Activated CD8-positive, alpha-beta T cell treated with anti-CD3 and anti-CD28 coated beads for 36 hours (primary cell): ENCODE data around the gene CYP1B1. TPM values are rescaled to one million over a fixed set of nuclear protein-coding genes. Genes with fewer than 3 reads are reported as not detected.

Experiments
- ATAC-seq: fragments of 200-7000 bp; cut with Tn5 transposase; one replicate; pipeline ENCODE4 v1.10.0; 2021; ENCODE audit warnings: mild to moderate bottlenecking, moderate library complexity
- CTCF ChIA-PET: fragments of 350-600 bp; sonication (Branson Sonifier 250); formaldehyde crosslinking; loops from one replicate; lab custom pipeline; 2021; ENCODE audit warnings: antibody characterized with exemption; lab: Charles Lee
- POLR2A ChIA-PET: fragments of 350-600 bp; sonication (Branson Sonifier 250); formaldehyde crosslinking; loops from one replicate; lab custom pipeline; 2021; ENCODE audit warnings: antibody characterized with exemption; lab: Charles Lee
- DNase-seq: peaks from one replicate; pipeline ENCODE4 v3.0.0-alpha.2; 2020
- H3K27ac Mint-ChIP-seq: one replicate; pipeline ENCODE4 v1.8.0; 2021; ENCODE audit warnings: mild to moderate bottlenecking, mixed read lengths
- H3K27me3 Mint-ChIP-seq: one replicate; pipeline ENCODE4 v1.8.0; 2021; ENCODE audit warnings: mixed read lengths
- H3K36me3 Mint-ChIP-seq: one replicate; pipeline ENCODE4 v1.8.0; 2021; ENCODE audit warnings: low read depth, mixed read lengths
- H3K4me1 Mint-ChIP-seq: one replicate; pipeline ENCODE4 v1.8.0; 2021; ENCODE audit warnings: low read depth, mixed read lengths
- H3K4me3 Mint-ChIP-seq: one replicate; pipeline ENCODE4 v1.8.0; 2021; ENCODE audit warnings: mild to moderate bottlenecking, moderate library complexity, mixed read lengths
- H3K9me3 Mint-ChIP-seq: one replicate; pipeline ENCODE4 v1.8.0; 2021; ENCODE audit warnings: mixed read lengths
- intact Hi-C: fragments of 100-400 bp; cut with micrococcal nuclease; formaldehyde crosslinking; loops from one replicate; pipeline ENCODE4 v1.10.0; 2022
- total RNA-seq, 2 experiments: library from RNA; stranded (reverse); gene quantifications; one replicate each; pipeline ENCODE4 v1.2.3, GENCODE V29; 2021
- TF ChIP-seq, protein P1 (sequence below): fragments of 200-600 bp; IDR thresholded peaks from one replicate; pipeline ENCODE4 v1.8.0; 2022; ENCODE audit warnings: antibody characterized with exemption, mild to moderate bottlenecking

Gene CYP1B1
- total RNA-seq, 2 experiments from 2014 or later = 2.2 to 3.6 TPM

DNA sequence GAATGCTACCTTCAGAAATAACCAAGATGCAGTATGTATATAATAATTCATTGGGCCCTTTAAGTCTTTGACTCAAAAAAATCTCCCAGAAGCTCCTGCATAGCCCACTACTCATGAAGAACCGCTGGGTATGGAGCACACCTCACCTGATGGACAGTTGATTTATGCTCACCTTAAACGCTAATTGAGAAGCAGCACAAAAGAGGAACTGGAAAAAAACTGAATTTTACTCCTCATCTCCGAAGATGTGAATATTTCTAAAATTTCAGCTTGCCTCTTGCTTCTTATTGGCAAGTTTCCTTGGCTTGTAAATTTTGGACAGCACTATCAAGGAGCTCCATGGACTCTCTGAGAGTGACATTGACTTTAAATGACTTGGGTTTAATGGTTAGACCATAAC is 5.5 kb downstream of the CYP1B1 start:
- ATAC-seq (no peak), DNase-seq (no peak)
- POLR2A ChIA-PET = no interaction called here
- Mint-ChIP-seq H3K9me3 (no peaks in the 10 kb centered on the region), H3K4me1 (peaks cover 7% of the 10 kb centered on the region), H3K27me3 (peaks cover 32% of the 10 kb centered on the region), H3K27ac (no peak overlapping the region), H3K36me3 (no peaks in the 10 kb centered on the region), H3K4me3 (no peak overlapping the region)
- intact Hi-C loops = no loop called here
- CTCF ChIA-PET = no interaction called here
- TF ChIP-seq, protein P1, sequence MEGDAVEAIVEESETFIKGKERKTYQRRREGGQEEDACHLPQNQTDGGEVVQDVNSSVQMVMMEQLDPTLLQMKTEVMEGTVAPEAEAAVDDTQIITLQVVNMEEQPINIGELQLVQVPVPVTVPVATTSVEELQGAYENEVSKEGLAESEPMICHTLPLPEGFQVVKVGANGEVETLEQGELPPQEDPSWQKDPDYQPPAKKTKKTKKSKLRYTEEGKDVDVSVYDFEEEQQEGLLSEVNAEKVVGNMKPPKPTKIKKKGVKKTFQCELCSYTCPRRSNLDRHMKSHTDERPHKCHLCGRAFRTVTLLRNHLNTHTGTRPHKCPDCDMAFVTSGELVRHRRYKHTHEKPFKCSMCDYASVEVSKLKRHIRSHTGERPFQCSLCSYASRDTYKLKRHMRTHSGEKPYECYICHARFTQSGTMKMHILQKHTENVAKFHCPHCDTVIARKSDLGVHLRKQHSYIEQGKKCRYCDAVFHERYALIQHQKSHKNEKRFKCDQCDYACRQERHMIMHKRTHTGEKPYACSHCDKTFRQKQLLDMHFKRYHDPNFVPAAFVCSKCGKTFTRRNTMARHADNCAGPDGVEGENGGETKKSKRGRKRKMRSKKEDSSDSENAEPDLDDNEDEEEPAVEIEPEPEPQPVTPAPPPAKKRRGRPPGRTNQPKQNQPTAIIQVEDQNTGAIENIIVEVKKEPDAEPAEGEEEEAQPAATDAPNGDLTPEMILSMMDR = no peak

DNA sequence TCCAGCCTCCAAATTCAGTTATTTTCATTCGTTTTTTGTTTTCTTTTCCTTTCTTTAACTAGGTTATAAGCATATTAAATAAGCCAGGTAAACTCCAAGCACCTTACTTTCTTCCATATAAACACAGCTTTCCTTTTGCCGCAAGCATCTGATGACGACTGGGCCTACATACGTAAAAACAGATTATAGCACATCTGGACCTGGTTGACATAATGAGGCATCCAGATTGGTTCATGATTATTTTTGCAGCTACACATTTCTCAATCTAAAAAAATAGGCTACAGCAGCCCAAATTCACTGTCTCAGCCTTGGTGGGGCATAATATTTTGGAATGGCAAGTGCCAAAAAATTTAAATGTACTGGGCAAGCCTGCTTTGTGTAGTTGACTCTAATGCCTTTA is 7.7 kb downstream of the CYP1B1 start:
- Mint-ChIP-seq H3K27ac (no peak overlapping the region), H3K27me3 (peaks cover 14% of the 10 kb centered on the region), H3K4me3 (no peak overlapping the region), H3K9me3 (no peaks in the 10 kb centered on the region), H3K36me3 (no peaks in the 10 kb centered on the region), H3K4me1 (no peaks in the 10 kb centered on the region)
- POLR2A ChIA-PET = no interaction called here
- TF ChIP-seq, protein P1 = no peak
- DNase-seq (no peak), ATAC-seq (no peak)
- CTCF ChIA-PET = interaction anchor here (2.4 kb wide), 1 partner anchor 47 kb away, joined by 11 read pairs; no protein-coding TSS in a partner anchor
- intact Hi-C loops = no loop called here

DNA sequence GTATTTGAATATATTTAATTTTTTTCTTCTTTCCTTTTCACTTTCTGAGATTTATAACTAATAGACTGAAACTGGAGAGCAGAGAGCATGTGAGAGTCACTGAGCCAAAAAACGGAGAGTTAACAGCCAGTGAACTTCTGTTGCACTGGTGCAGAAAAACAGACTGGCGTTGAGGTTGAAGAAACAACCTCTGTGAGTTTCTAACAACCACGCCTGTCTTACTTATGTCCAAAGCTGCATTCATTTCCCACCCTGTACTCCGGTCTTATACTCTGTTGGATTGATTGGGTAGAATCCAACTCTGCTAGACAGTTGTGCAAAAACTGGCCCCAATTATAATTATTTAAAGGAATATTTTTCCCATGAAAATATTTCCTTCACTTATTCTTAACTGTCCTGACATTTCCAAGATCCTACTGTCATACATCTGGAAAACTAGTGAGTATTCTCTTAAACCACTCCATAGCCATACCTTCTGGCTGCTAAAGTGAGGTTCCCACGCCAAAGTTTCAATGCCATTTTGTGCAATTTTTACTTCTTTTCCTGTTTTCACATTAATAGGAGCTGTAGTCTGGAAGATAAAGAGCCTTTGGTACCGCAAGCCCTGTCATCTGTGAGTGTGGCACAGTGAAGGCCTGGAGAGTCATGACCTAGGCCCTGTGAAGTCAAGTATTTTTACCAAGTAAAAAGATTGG is 9.4 kb downstream of the CYP1B1 start:
- Mint-ChIP-seq H3K36me3 (no peaks in the 10 kb centered on the region), H3K27me3 (peaks cover 4% of the 10 kb centered on the region), H3K4me3 (no peak overlapping the region), H3K4me1 (no peaks in the 10 kb centered on the region), H3K9me3 (no peaks in the 10 kb centered on the region), H3K27ac (no peak overlapping the region)
- POLR2A ChIA-PET = no interaction called here
- TF ChIP-seq, protein P1 = no peak
- no peak for DNase-seq
- intact Hi-C loops = no loop called here
- CTCF ChIA-PET = no interaction called here
- ATAC-seq = no peak

DNA sequence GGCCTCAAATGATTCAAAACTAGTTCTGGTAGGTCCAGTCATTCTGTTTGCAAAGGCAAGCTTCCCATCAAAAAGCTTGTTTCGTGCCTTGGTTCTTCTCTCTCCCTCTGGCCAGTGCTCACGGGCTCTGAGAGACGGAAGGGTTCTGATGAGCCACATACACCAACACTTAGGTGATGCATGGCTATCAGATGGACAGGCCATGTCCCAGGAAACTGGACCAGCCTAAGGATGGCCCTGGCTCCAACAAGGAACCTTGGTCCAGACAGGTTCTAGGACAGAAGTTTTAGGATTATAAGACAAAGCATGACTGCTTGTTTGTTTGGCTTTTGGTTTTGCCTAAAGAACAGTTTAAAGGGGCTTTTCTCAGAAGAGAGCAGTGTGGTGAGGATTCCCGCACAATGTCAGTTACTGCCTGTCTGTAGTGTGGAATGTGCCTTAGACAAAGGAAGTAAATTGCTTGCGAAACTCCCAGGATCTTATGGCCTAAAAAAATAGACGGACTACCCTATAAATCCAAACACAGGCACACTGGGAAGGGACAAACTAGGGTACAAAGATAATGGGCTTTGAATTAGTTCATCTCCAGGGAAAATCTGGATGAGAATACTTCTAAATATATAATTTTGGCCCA is 10.3 kb downstream of the CYP1B1 start:
- Mint-ChIP-seq H3K4me3 (no peak overlapping the region), H3K27me3 (peaks cover 2% of the 10 kb centered on the region), H3K9me3 (no peaks in the 10 kb centered on the region), H3K36me3 (no peaks in the 10 kb centered on the region), H3K4me1 (no peaks in the 10 kb centered on the region), H3K27ac (no peak overlapping the region)
- ChIA-PET POLR2A (no interaction called here), CTCF (no interaction called here)
- intact Hi-C loops = no loop called here
- TF ChIP-seq, protein P1 = no peak
- ATAC-seq (no peak), DNase-seq (no peak)

DNA sequence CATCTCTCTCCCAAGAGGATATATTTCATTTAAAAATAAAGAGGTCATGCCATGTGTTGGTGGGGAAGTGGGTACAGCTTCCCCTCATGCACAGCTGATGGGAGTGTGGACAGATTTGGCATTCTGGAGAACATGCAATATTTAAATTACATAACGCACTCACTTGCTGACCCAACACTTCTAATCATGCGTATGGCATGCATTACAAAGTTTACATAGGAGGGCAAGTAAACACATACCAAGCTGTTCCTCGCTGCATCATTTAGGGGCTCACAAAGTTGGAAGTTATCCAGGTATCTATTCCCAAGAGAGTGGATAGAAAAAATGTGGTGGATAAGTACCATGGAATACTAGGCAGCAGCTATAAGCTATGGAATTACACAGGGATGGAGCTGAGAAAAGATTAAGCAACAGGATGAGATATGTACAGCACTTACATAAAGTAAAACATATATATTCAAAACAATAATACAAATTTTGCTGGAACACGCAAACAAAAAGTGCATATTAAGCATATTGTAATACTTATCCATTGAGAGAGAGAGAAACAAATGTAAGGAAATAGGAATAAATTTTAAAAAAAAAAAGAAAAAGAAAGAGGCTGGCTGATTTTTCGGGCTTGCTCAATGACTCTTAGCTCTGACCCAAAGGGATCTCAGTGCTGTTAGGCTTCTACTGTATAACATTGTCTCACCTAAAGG is 11.0 kb downstream of the CYP1B1 start:
- Mint-ChIP-seq H3K4me3 (no peak overlapping the region), H3K9me3 (no peaks in the 10 kb centered on the region), H3K36me3 (no peaks in the 10 kb centered on the region), H3K27me3 (peaks cover 3% of the 10 kb centered on the region), H3K27ac (no peak overlapping the region), H3K4me1 (no peaks in the 10 kb centered on the region)
- intact Hi-C loops = no loop called here
- TF ChIP-seq, protein P1 = no peak
- POLR2A ChIA-PET = no interaction called here
- no peak for DNase-seq
- CTCF ChIA-PET = no interaction called here
- ATAC-seq = no peak
